GM23338 (cell line): ENCODE results near the gene LIN54. TPM values are rescaled to one million over a fixed set of nuclear protein-coding genes. Genes with fewer than 3 reads are reported as not detected.
A peak's percentile ranks its signal among the peaks of the same experiment; 100 is the strongest.

Experiments
- ATAC-seq: fragments of 200-7000 bp; cut with Tn5 transposase; 3 replicates; pipeline ENCODE4 v1.9.1; 2020
- DNase-seq: peaks from one replicate; pipeline ENCODE4 v3.0.0-alpha.2; 2015; ENCODE audit warnings: low spot score
- H2AFZ ChIP-seq: fragments of 200-600 bp; sonication (generic); 2 replicates; pipeline ENCODE4 v1.8.0; 2016; ENCODE audit warnings: antibody characterized with exemption, mild to moderate bottlenecking, moderate library complexity
- H3F3A ChIP-seq: fragments of 200-600 bp; sonication (generic); replicated peaks from 2 replicates; pipeline ENCODE4 v1.8.0; 2017; ENCODE audit warnings: antibody characterized with exemption, mixed run types, low read depth
- H3K27ac ChIP-seq: fragments of 200-600 bp; sonication (generic); 2 replicates; pipeline ENCODE4 v1.6.1; 2016; ENCODE audit warnings: low read depth
- H3K27me3 ChIP-seq: fragments of 200-600 bp; sonication (generic); 2 replicates; pipeline ENCODE4 v1.8.0; 2016; ENCODE audit warnings: mild to moderate bottlenecking, mixed run types, moderate library complexity; ENCODE audit not compliant: insufficient read depth
- H3K36me3 ChIP-seq: fragments of 200-600 bp; sonication (generic); 2 replicates; pipeline ENCODE4 v1.8.0; 2016; ENCODE audit warnings: mild to moderate bottlenecking; ENCODE audit not compliant: insufficient read depth
- H3K4me1 ChIP-seq: fragments of 200-600 bp; sonication (generic); 2 replicates; pipeline ENCODE4 v1.8.0; 2016; ENCODE audit warnings: mild to moderate bottlenecking, moderate library complexity; ENCODE audit not compliant: insufficient read depth
- H3K4me2 ChIP-seq: fragments of 200-600 bp; sonication (generic); 2 replicates; pipeline ENCODE4 v1.7.1; 2017; ENCODE audit warnings: mixed run types
- H3K4me3 ChIP-seq: fragments of 200-600 bp; sonication (generic); 2 replicates; pipeline ENCODE4 v1.6.1; 2016; ENCODE audit warnings: mixed run types
- H3K79me2 ChIP-seq: fragments of 200-600 bp; sonication (generic); replicated peaks from 2 replicates; pipeline ENCODE4 v1.8.0; 2017; ENCODE audit warnings: mild to moderate bottlenecking; ENCODE audit not compliant: insufficient read depth
- H3K9me2 ChIP-seq: fragments of 200-600 bp; sonication (generic); 2 replicates; pipeline ENCODE4 v1.8.0; 2017; ENCODE audit not compliant: insufficient read depth
- H4K20me1 ChIP-seq: fragments of 200-600 bp; sonication (generic); replicated peaks from 2 replicates; pipeline ENCODE4 v1.8.0; 2017; ENCODE audit warnings: mild to moderate bottlenecking; ENCODE audit not compliant: insufficient read depth
- H3K27ac Mint-ChIP-seq: 2 replicates; pipeline ENCODE4 v1.8.0; 2020; ENCODE audit warnings: inconsistent platforms, mild to moderate bottlenecking, moderate library complexity, mixed read lengths
- H3K27me3 Mint-ChIP-seq: 3 replicates; pipeline ENCODE4 v1.8.0; 2022; ENCODE audit warnings: low read depth, mild to moderate bottlenecking, moderate library complexity, mixed read lengths, inconsistent platforms; ENCODE audit not compliant: insufficient read depth, poor library complexity
- H3K36me3 Mint-ChIP-seq: 3 replicates; pipeline ENCODE4 v1.8.0; 2021; ENCODE audit warnings: low read depth, mild to moderate bottlenecking, inconsistent platforms, moderate library complexity, mixed read lengths
- H3K4me1 Mint-ChIP-seq: 3 replicates; pipeline ENCODE4 v1.8.0; 2020; ENCODE audit warnings: mild to moderate bottlenecking, inconsistent platforms, mixed read lengths
- H3K4me3 Mint-ChIP-seq: 3 replicates; pipeline ENCODE4 v1.8.0; 2021; ENCODE audit warnings: moderate library complexity, mild to moderate bottlenecking, inconsistent platforms, mixed read lengths
- H3K9me3 Mint-ChIP-seq: 3 replicates; pipeline ENCODE4 v1.8.0; 2020; ENCODE audit warnings: moderate library complexity, mild to moderate bottlenecking, inconsistent platforms, mixed read lengths
- CREB1 ChIP-seq: fragments of 250-450 bp; sonication (Bioruptor Pico); IDR thresholded peaks from 2 replicates; pipeline ENCODE4 v1.5.0; 2020; ENCODE audit warnings: low read depth, mild to moderate bottlenecking, moderate library complexity
- CTCF ChIP-seq, 2 experiments: fragments of 200-600 bp in 1 of 2; sonication (generic) in 1 of 2; conservative IDR thresholded peaks; 2 replicates each; pipeline versions ENCODE4 v1.5.1 to v1.6.1; 2016 to 2017; ENCODE audit warnings: antibody characterized with exemption in 2 of 2, low read depth in 2 of 2, mild to moderate bottlenecking in 2 of 2, moderate library complexity in 1 of 2
- ETS1 ChIP-seq: IDR thresholded peaks from 2 replicates; pipeline ENCODE4 v1.6.1; 2016; ENCODE audit warnings: antibody characterized with exemption
- EZH2 ChIP-seq: fragments of 200-600 bp; sonication (generic); IDR thresholded peaks from one replicate; pipeline ENCODE4 v1.8.0; 2017; ENCODE audit warnings: antibody characterized with exemption, mild to moderate bottlenecking, low read depth; ENCODE audit not compliant: unreplicated experiment
- JUNB ChIP-seq: IDR thresholded peaks from one replicate; pipeline ENCODE4 v1.6.1; 2016; ENCODE audit warnings: antibody characterized with exemption; ENCODE audit not compliant: unreplicated experiment
- NANOG ChIP-seq: IDR thresholded peaks from 2 replicates; pipeline ENCODE4 v1.6.1; 2016; ENCODE audit warnings: antibody characterized with exemption, borderline replicate concordance
- POLR2AphosphoS5 ChIP-seq: IDR thresholded peaks from 2 replicates; pipeline ENCODE4 v1.6.1; 2016; ENCODE audit warnings: antibody characterized with exemption, low read depth
- ZNF114 ChIP-seq: fragments of 250-450 bp; sonication (Bioruptor Pico); IDR thresholded peaks from 2 replicates; pipeline ENCODE4 v1.5.0; 2020; ENCODE audit warnings: mild to moderate bottlenecking, moderate library complexity
- ZNF462 ChIP-seq: fragments of 250-450 bp; sonication (Bioruptor Pico); IDR thresholded peaks from 2 replicates; pipeline ENCODE4 v1.5.0; 2020; ENCODE audit warnings: mild to moderate bottlenecking, moderate library complexity
- polyA plus RNA-seq: library from polyadenylated mRNA; unstranded; fragments of >200 nt; fragmentation: Nextera tagmentation; extraction: Ambion mirVana; gene quantifications from 2 replicates; pipeline ENCODE4 v1.2.1, GENCODE V29; 2016
- total RNA-seq: library from RNA; depleted of rRNA; stranded (reverse); fragments of >200 nt; shearing (Covaris generic); gene quantifications from 2 replicates; pipeline ENCODE4 v1.2.3, GENCODE V29; 2014

LIN54 gene
- total and polyA plus RNA-seq, 2 experiments from 2014 or later: 4.0 to 11.2 TPM

GRCh38 chr4:83025563-83025962 lies 14.9 kb upstream of the LIN54 start:
- no peak overlapping the region for H3K4me3 Mint-ChIP-seq
- Histone ChIP-seq H3F3A (no peaks in the 10 kb centered on the region), H3K9me2 (no peaks in the 10 kb centered on the region), H2AFZ (no peak overlapping the region), H3K27ac (no peak overlapping the region), H3K4me1 (no peaks in the 10 kb centered on the region), H3K4me2 (no peak overlapping the region), H3K4me3 (no peak overlapping the region), H3K79me2 (no peaks in the 10 kb centered on the region), H3K36me3 (no peaks in the 10 kb centered on the region), H3K27me3 (no peaks in the 10 kb centered on the region), H4K20me1 (no peaks in the 10 kb centered on the region)
- TF ChIP-seq CTCF (conservative IDR thresholded peaks at IDR 0.05; ENCODE audit: low read depth in 2 of 2) (no peak), ZNF114 (CRISPR knock-in tag) (no peak), EZH2 (no peak), ZNF462 (CRISPR knock-in tag) (no peak), CREB1 (CRISPR knock-in tag) (no peak), JUNB (no peak), POLR2AphosphoS5 (no peak), ETS1 (no peak), NANOG (no peak)
- ATAC-seq: peak; percentile 33; the same call in 2 of the 3 replicates
- no peak for DNase-seq
- peaks cover 18% of the 10 kb centered on the region for H3K27me3 Mint-ChIP-seq
- peaks cover 10% of the 10 kb centered on the region; the same call in 2 of the 3 replicates for H3K36me3 Mint-ChIP-seq
- no peak overlapping the region for H3K27ac Mint-ChIP-seq
- no peaks in the 10 kb centered on the region for H3K4me1 Mint-ChIP-seq
- H3K9me3 Mint-ChIP-seq: peaks cover 29% of the 10 kb centered on the region
